ENCODE measurements around the gene PCDH9.
A peak's percentile ranks its signal among the peaks of the same experiment; 100 is the strongest.

Gene PCDH9

DNA sequence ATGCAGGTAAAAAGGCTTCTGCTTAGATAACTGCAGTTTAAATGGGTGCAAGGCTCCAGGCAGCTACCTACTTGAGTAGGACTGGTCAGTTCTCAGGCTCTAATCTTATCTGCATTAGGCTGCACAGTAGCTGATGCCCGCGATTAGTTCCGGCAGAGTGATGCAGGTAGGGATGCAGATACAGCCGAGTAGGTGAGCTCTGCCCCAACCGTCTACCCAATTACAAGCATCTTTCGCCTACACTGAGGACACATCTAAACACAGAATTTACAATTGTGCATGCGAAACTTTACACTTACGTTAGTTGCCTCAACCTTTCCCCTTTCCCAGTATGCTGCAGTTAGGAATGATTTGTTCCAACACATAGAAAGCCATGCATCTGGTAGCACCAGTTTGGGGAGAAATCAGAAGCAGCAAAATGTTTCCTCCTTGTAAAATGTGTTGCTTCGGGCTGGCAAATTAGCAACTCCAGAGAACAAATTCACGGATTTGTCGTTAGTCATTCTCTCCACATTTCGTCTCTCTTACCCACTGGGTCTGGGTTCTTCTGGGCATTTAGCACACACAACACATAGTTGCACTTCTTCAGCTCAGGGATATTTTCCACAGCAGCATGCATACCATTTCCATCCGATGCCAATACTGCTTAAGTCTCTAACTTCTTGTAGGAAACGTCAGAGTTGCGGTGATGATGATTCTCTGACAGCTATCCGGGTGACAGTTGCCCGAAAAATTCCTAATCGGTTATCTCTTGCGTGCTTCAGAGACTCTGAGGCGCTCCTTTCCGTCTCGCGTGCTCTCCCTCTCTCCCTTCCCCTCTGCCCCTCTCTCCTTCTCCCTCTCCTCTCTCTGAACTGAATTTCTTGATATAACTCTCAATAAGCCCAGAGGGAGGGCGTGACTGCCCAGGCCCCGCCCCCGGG, at the start of gene PCDH9:
PCDH9 (minus strand) TSS at position 856 of the 923 bp plus-strand sequence. CDS start 1,896 bp downstream, outside the sequence.
- no peak for DNase-seq

DNA sequence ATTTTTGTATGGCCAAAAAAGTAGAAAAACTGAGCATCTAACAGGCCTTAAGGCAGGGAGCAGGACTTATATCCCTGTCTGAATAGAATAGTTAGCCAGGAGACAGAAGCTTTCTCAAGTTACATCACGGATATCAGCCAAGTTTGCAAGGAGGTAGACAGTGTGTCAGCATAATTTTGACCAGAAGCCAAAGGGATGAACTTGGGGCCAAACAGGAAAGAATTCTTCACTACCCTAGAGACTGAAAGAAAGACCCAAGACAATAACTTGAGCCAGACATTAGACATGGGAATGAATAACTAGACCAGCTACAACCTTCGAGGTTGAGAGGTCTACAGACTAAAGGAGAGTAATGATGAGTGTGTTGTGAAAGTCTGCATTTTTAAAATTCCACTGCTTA, 48.1 kb upstream of the PCDH9 start:
- no peak for DNase-seq

DNA sequence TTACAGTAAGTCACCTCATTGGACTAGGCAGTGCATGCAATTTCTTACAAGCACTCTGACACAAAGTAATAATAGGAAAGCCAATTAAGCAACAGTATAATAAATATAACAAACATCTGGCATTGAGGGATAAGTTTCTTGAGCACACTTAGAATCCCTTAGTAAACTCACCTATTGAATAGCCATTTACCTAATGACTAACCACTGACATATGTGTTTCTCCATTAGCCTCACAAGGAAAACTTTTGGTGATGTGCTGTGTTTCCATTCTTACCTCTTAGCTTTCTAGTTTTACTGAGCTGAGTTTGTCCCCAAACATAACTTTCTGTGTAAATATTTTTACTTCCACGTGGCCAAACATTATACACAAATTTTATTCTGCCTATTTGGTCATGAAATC, 47.4 kb upstream of the PCDH9 start:
- DNase-seq, result no peak

DNA sequence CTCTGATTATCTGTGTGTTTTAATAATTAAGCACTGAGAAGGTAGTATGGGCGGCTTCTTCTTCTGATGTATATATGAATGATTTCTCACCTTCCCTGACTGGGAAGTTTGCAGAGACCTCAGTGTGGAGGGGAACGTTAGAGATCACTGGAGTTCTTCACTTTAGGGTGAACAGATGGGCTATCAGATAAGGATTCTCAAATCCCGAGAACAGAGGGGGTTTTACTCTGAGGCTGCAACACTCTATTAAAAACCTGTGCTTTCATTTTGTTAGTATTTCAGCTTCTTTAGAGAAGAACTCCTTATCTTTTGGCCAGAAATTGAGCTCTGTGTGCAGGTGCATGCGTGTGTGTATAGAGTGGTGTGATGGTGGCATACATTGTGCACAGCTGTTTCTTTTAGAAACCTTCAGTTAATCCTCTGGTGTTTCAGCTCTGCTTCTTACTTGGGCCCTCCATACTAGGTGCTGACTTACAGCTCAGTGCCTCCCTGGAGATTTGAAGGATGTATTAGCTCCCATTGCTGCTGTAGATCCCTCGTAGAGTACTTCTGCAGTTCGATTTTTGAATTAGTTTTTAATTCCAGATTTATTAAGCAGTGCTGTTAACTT, 45.3 kb upstream of the PCDH9 start:
- DNase-seq, result no peak

GRCh38 chr13:67273001-67273400, 42.9 kb upstream of the PCDH9 start:
- no peak for DNase-seq

DNA sequence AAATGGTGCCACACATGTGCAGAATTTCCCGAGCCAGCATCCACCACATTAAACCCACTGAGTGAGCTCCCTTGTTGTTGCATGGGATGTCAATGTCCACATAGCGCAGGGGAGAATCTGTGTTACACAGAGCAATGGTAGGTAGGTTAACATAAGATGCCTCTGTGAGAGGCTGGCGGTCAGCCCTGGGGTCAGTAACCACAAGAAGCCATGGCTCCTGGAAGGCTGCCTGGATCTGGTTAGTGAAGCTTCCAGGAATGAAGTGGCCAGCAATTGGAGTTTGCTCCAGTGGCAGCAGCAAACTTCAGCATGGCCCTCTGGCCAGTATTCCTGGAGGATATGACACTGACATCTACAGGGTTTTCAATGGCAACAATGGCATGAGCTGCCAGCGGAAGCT, 37.0 kb upstream of the PCDH9 start:
- no peak for DNase-seq

DNA sequence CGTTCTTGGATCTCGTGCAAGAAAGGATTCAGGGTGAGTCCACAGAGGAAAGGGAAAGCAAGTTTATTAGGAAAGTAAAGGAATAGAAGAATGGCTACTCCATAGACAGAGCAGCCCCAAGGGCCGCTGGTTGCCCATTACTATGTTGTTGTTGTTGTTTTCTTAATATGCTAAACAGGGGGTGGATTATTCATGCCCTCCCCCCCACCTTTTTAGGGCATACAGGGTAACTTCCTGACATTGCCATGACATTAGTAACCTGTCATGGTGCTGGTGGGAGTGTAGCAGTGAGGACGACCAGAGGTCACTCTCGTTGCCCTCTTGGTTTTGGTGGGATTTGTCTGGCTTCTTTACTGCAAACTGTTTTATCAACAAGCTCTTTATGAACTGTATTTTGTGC, 29.1 kb upstream of the PCDH9 start:
- DNase-seq, result no peak

DNA sequence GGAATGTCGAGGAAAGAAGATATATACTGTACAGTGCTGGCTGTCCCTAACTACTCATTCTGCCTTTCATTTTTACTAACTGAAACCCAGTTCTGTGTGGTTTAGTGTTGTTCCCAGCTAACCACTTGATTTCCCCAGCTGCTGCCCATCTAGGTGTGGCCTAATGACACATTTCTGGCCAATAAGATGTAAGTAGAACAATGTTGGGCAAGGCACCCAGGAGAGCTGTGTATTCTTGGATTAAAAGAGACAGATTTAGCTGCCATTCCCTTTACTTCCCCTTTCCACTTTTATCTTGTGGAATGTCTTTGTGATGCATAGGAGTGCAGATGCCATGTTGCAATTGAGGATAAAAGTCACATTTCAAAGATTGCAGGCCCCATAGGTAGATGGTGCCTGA, 28.3 kb upstream of the PCDH9 start:
- DNase-seq, result no peak

GRCh38 chr13:67238861-67239260, 8.7 kb upstream of the PCDH9 start:
- no peak for DNase-seq

GRCh38 chr13:67238277-67238859, 8.2 kb upstream of the PCDH9 start:
- DNase-seq, result no peak

DNA sequence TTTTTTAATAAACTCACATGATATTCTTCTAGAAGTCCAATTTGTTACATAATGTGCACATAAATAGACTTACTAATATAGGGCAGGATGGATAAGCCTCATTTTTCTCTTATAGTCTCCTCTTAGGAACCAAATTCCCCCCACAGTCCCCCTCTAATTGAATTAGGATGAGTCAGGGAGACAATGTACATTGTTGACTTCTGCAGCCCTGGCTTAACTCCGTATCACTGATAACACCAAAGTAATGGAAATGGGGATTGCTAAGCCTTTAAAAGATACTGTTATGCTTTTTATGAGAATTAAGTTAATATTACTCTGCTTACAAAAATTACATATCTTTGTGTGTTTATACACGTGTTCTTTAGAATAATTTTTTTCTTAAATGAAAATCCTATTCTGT, 5.1 kb upstream of the PCDH9 start:
- DNase-seq, result no peak

DNA sequence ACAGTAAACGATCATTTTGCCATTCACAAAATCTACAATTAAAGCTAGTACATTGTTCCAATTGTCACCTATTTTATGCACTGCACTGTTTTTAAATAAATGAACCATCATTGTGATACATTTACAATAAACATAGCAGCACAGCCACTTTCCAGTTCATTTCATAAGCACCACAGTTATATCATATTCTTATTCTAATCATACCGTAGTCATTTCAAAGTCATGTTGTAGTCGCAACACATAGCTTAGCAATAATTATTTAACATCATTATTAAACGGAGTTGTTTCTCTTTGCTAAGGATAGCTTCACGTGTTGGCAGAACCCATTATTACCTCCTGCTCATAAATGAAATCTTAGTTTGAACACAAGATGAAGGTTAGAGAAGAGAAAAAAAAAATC, 2.2 kb upstream of the PCDH9 start:
- no peak for DNase-seq

- DNase-seq, result no peak
Observed at GRCh38 chr13:67231289-67232000, 1.3 kb upstream of the PCDH9 start.

GRCh38 chr13:67230404-67231288, 510 bp upstream of the PCDH9 start:
- peak; percentile 39 for DNase-seq

- DNase-seq, result no peak
Observed at GRCh38 chr13:67228916-67229315, 1.2 kb downstream of the PCDH9 start.

GRCh38 chr13:67228031-67228430, 2.1 kb downstream of the PCDH9 start:
- no peak for DNase-seq

- DNase-seq, result no peak
Observed at GRCh38 chr13:67227131-67227983, 2.8 kb downstream of the PCDH9 start.

DNA sequence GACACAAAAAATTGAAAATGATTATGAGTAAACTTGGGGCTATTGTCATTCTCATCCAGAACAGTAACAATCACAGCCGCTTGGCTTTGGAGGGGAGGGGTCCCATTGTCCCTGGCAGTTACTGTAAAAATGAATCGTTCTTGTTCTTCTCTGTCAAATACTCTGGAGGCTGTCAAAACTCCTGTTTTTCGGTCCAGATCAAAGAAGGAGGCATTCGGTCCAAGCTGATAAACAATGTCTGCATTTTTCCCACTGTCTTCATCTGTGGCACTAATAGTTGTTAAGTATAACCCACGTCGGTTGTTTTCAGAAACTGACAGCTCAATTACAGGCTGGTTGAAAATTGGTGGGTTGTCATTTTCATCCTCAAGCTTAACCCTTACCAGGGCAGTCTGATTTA, 3.4 kb downstream of the PCDH9 start:
- no peak for DNase-seq

DNA sequence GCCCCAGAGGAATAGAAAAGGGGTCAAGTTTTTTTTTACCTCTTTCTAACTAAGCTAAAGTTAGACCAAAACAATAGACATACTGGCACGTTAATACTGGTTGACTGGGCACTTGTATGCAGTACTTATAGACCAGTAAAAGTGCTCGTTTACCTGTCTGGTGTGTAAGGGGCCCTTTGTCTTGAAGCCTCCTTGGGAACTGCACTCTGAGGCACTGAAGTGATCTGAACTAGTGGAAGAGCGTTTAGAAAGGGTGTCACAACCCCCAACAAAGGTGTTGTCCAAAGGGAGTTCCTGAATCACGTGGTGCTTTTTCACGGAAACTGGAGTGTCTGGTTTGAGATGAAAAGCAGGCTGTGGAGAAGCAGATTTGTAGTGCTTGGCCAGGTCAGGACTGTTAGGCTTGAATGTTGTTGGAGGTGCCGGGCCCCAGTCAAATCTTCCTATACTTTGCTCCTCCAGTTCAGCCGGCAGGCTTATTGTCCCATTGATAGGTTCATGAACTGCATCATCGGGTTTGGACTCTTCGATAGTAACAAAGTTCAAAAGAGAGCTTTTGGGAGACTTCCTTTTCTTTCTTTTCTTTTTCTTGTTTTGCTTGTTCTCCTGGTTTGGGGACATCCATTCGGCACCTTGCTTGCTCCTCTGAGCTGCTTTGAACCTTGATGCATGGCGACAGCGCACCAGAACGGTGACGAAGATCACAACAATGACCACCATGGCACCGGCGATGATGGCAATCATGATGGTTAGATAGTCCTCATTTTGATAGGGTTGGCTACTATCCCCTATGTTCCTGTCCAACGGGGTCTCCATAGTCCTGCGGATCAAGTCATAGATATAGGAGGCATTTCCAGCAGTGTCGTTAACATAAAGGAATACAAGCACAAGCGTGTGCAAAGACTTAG, 4.6 kb downstream of the PCDH9 start:
- no peak for DNase-seq

- no peak for DNase-seq
Observed at GRCh38 chr13:67224148-67224846, 5.8 kb downstream of the PCDH9 start.
